GM12891 (cell line): ENCODE measurements around the gene PCBP3.

Source experiments
- POLR2A ChIP-seq: IDR thresholded peaks from 2 replicates; pipeline ENCODE4 v1.6.1; 2011; ENCODE audit warnings: low read depth, low read length, control low read depth
- POLR2AphosphoS5 ChIP-seq: IDR thresholded peaks from 2 replicates; pipeline ENCODE4 v1.6.1; 2011; ENCODE audit warnings: low read depth, low read length, control low read depth
- POU2F2 ChIP-seq: IDR thresholded peaks from 2 replicates; pipeline ENCODE4 v1.6.1; 2011; ENCODE audit warnings: low read depth, mild to moderate bottlenecking, control low read depth, low read length, moderate library complexity
- TAF1 ChIP-seq: IDR thresholded peaks from 2 replicates; pipeline ENCODE4 v1.6.1; 2011; ENCODE audit warnings: low read depth, low read length, control low read depth

DNA sequence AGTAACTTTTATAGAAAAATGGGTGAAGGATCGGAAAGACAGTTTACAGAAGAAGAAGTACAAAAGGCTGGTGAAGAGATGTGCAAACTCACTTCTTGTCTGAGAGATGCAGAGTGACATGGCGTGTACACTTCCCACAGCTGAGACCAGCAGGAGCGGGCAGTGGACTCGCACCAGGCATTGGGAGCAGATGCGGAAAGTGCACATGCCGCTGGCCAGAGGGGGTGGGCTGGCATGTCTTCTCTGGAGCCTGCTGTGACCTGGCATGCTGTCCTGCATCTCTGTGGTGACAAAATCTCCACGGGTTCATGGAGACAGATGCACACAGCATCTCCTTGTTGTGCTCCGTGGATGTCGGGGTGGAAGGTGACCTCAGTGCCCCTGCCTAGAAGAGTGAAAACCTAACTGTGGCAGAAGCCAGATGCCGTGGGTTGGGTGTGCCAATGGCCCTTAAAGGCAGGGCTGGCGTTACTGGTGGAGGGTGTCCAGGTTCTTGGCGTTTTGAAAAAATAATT lies 209.4 kb downstream of the PCBP3 start:
- TF ChIP-seq POLR2A, result no peak
- no peak for TF ChIP-seq POLR2AphosphoS5
- TF ChIP-seq TAF1, result no peak
- TF ChIP-seq POU2F2, result no peak
